HFF-Myc (cell line): Measurements from ENCODE around the gene GALNT13.

Experiments used
- DNase-seq: peaks from one replicate; pipeline ENCODE4 v3.0.0-alpha.2; 2011; ENCODE audit warnings: low read depth; ENCODE audit errors: extremely low read depth
- H3K4me3 ChIP-seq: replicated peaks from 2 replicates; pipeline ENCODE4 v1.5.1; 2011; ENCODE audit warnings: low read depth, mild to moderate bottlenecking, control low read depth, low read length
- TF ChIP-seq, protein P1 (sequence below): IDR thresholded peaks from 2 replicates; pipeline ENCODE4 v1.5.1; 2012; ENCODE audit warnings: mild to moderate bottlenecking, low read depth, low read length, control low read depth; ENCODE audit errors: missing control alignments

Gene GALNT13

DNA sequence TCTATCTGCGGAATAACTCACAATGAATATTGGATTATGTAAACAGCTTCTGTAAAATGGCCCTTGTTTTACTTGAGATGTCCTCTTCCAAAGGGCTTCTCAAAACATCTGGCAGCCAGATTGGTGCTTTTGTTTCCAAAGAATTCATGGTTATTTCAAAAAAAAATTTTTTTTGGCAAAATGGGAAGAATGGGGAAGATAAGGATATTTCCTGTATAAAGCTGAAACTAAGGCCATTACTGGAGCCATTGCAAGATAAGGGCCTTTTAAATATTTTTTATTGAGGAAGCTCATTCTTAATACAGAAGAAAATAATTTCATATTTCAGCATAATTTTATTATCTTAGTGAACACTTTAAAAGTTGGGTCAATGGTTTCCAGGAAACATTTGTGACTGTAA lies 259.1 kb downstream of the GALNT13 start:
- DNase-seq = no peak
- TF ChIP-seq, protein P1, sequence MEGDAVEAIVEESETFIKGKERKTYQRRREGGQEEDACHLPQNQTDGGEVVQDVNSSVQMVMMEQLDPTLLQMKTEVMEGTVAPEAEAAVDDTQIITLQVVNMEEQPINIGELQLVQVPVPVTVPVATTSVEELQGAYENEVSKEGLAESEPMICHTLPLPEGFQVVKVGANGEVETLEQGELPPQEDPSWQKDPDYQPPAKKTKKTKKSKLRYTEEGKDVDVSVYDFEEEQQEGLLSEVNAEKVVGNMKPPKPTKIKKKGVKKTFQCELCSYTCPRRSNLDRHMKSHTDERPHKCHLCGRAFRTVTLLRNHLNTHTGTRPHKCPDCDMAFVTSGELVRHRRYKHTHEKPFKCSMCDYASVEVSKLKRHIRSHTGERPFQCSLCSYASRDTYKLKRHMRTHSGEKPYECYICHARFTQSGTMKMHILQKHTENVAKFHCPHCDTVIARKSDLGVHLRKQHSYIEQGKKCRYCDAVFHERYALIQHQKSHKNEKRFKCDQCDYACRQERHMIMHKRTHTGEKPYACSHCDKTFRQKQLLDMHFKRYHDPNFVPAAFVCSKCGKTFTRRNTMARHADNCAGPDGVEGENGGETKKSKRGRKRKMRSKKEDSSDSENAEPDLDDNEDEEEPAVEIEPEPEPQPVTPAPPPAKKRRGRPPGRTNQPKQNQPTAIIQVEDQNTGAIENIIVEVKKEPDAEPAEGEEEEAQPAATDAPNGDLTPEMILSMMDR = no peak
- no peak overlapping the region for H3K4me3 ChIP-seq

DNA sequence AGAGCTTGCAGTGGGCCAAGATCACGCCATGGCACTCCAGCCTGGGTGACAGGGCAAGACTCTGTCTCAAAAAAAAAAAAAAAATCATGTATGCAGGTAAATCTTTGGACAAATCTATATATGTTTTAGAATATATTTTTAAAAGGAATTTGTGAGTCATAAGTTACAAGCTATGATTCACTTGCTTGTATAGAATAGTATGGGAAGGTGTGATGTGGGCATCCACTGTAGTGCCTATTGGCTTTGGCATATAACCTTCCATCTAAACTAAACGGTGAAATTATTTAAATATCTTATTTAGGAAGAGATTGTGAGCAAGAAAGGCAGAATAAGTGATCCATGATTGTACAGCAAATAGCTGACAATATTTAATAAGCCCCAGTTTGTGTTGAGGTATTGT lies 261.1 kb downstream of the GALNT13 start:
- TF ChIP-seq, protein P1 = no peak
- no peak overlapping the region for H3K4me3 ChIP-seq
- no peak for DNase-seq

DNA sequence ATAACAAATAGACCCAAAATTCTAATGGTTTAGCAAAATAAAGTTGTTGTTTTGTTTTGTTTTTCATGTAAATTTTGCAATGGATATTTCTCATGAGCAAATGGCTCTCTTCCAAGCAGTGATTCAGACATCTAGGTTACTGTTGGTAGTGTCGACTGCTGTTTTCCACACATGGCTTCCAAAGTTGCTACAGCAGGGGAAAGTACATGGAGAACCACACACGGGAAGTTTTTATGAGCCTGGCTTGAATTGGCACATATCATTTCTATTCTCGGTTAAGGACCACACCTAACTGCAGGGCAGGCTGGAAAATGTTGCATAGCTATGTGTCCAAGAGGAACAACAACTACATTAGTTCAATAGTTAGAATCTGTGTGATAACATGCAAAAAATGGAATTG lies 262.1 kb downstream of the GALNT13 start:
- TF ChIP-seq, protein P1 = no peak
- DNase-seq = no peak

DNA sequence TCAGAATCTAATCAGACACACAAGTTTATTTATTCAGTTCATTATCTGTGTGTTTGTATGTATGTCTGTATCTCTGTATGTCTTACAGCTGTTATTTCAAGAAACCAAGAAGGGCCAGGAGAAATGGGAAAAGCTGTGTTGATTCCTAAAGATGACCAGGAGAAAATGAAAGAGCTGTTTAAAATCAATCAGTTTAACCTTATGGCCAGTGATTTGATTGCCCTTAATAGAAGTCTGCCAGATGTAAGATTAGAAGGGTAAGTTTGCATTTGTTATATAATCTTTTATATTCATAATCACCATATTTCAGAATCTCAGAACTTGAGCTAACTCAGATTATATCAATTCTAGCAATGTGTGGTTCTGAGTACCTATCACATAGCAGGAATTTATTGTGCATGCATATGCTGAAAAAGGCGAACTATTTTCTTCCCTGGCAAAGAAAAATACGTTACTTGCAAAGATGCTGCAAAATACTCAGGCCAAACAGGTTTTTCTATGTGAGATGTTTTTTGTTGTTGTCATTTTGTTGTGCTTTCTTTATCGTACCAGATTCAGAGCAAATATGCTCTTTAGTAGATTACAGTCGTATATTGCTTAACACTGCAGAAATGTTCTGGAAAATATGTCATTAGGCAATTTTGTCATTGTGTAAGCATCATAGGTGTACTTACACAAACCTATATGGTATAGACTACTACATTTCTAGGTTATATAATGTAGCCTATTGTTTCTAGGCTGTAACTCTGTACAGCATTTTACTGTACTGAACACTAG lies 268.7 kb downstream of the GALNT13 start:
- DNase-seq = no peak
- no peak overlapping the region for H3K4me3 ChIP-seq
- TF ChIP-seq, protein P1 = no peak

More for the DNA sequence above, 262.1 kb downstream of the GALNT13 start:
- no peak overlapping the region for H3K4me3 ChIP-seq

DNA sequence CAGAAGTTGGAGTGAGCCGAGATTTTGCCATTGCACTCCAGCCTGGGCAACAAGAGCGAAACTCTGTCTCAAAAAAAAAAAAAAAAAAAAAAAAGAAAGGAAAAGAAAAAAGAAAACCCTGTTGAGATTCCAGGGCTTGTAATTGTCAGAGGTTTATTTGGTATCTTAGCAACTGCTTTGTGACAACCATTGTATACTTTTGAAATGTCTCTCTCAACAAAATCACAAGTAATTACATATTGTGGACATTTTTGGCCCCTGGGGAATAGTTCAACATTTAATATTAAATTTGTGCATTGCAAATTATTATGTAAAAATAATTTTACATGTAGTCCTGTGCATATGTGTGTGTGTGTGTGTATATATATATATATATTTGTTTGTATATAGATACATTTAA lies 270.8 kb downstream of the GALNT13 start:
- no peak for DNase-seq
- TF ChIP-seq, protein P1 = no peak
- no peak overlapping the region for H3K4me3 ChIP-seq

DNA sequence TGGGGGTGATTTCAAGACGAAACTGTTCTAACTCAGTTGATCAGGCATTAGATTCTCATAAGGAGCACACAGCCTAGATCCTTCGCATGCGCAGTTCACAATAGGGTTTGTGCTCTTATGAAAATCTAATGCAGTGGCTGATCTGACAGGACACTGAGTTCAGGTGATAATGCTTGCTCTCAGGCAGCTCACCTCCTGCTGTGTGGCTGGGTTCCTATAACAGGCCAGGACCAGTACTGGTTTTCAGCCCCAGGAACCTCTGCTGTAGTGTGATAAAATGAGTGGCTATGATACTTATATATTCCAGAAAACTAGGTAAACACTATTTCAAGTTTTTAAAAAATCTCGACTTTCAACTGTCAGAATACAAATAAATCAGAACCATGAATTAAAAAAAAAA lies 271.4 kb downstream of the GALNT13 start:
- DNase-seq = no peak
- H3K4me3 ChIP-seq = no peak overlapping the region
- TF ChIP-seq, protein P1 = no peak

DNA sequence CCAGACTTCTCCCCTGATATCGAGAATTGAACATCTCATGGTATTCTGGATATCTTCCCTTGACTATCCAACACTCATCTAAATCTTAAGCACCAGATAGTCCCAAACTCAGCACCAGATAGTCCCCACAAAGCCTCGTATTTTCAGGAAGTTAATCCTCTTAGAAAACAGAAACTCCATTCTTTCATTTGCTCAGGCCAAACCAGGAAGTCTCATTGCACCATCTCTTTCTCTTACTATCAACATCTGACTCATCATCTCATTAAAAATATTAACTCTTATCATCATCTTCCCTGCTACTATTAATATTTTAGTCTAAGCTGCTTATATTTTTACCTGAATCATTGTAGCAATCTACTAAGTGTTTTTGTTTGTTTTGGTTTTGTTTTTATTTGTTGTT lies 286.4 kb downstream of the GALNT13 start:
- no peak overlapping the region for H3K4me3 ChIP-seq
- no peak for DNase-seq
- TF ChIP-seq, protein P1 = no peak
